Measurements from ENCODE around the gene KPNB1. TPM values are rescaled to one million over a fixed set of nuclear protein-coding genes. Genes with fewer than 3 reads are reported as not detected.

Gene KPNB1
- total and polyA plus RNA-seq, 2 experiments from 2014 or later = 274 to 599 TPM

DNA sequence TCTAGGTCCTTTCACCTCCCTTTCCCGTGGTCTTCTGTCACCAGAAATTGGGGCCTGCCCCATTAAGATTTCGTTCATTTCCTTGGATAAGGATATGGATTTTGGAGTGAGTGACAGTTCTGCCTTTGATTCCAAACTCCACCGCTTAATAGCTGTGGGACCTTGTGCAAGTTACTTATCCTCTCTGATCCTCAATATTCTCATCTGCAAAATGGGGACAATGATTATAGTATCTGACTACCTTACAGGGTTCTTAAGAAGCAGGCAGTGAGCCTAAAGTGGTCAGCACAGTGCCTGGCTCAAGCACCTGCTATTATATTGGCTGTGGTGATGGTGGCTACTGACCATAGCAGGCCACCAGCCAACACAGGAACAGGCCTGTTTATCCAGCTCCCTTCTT lies 59.9 kb downstream of the KPNB1 start:
- Mint-ChIP-seq H3K9me3 (no peaks in the 10 kb centered on the region), H3K27me3 (ENCODE audit: insufficient read depth, low read depth, poor library complexity) (peaks cover 30% of the 10 kb centered on the region), H3K36me3 (ENCODE audit: low read depth) (peaks cover 3% of the 10 kb centered on the region; the same call in 1 of the 3 replicates), H3K4me3 (peak overlapping the region; percentile 51), H3K4me1 (peaks cover 17% of the 10 kb centered on the region), H3K27ac (no peak overlapping the region)
- no peaks in the 10 kb centered on the region for H3K9me2 ChIP-seq (ENCODE audit: insufficient read depth)
- peaks cover 28% of the 10 kb centered on the region for H3K27me3 ChIP-seq (ENCODE audit: insufficient read depth)
- DNase-seq (ENCODE audit: low spot score) = no peak
- no peak overlapping the region for H3K27ac ChIP-seq (ENCODE audit: low read depth)
- TF ChIP-seq, protein P1, sequence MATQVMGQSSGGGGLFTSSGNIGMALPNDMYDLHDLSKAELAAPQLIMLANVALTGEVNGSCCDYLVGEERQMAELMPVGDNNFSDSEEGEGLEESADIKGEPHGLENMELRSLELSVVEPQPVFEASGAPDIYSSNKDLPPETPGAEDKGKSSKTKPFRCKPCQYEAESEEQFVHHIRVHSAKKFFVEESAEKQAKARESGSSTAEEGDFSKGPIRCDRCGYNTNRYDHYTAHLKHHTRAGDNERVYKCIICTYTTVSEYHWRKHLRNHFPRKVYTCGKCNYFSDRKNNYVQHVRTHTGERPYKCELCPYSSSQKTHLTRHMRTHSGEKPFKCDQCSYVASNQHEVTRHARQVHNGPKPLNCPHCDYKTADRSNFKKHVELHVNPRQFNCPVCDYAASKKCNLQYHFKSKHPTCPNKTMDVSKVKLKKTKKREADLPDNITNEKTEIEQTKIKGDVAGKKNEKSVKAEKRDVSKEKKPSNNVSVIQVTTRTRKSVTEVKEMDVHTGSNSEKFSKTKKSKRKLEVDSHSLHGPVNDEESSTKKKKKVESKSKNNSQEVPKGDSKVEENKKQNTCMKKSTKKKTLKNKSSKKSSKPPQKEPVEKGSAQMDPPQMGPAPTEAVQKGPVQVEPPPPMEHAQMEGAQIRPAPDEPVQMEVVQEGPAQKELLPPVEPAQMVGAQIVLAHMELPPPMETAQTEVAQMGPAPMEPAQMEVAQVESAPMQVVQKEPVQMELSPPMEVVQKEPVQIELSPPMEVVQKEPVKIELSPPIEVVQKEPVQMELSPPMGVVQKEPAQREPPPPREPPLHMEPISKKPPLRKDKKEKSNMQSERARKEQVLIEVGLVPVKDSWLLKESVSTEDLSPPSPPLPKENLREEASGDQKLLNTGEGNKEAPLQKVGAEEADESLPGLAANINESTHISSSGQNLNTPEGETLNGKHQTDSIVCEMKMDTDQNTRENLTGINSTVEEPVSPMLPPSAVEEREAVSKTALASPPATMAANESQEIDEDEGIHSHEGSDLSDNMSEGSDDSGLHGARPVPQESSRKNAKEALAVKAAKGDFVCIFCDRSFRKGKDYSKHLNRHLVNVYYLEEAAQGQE (IDR thresholded peaks at IDR 0.05; ENCODE audit: unreplicated experiment) = no peak
- TF ChIP-seq CREB1 (CRISPR knock-in tag; IDR thresholded peaks at IDR 0.05; ENCODE audit: low read depth) (no peak), ETS1 (IDR thresholded peaks at IDR 0.05) (no peak), POLR2AphosphoS5 (IDR thresholded peaks at IDR 0.05; ENCODE audit: low read depth) (no peak), NANOG (IDR thresholded peaks at IDR 0.05; ENCODE audit: borderline replicate concordance) (no peak), EZH2phosphoT487 (IDR thresholded peaks at IDR 0.05; ENCODE audit: unreplicated experiment) (no peak), EZH2 (IDR thresholded peaks at IDR 0.05; ENCODE audit: low read depth, unreplicated experiment) (no peak), JUNB (IDR thresholded peaks at IDR 0.05; ENCODE audit: unreplicated experiment) (no peak), ZNF114 (CRISPR knock-in tag; IDR thresholded peaks at IDR 0.05) (no peak), ZNF331 (CRISPR knock-in tag; IDR thresholded peaks at IDR 0.05; ENCODE audit: low read depth) (no peak), STAT1 (IDR thresholded peaks at IDR 0.05; ENCODE audit: unreplicated experiment) (no peak)
- TF ChIP-seq, protein P2, sequence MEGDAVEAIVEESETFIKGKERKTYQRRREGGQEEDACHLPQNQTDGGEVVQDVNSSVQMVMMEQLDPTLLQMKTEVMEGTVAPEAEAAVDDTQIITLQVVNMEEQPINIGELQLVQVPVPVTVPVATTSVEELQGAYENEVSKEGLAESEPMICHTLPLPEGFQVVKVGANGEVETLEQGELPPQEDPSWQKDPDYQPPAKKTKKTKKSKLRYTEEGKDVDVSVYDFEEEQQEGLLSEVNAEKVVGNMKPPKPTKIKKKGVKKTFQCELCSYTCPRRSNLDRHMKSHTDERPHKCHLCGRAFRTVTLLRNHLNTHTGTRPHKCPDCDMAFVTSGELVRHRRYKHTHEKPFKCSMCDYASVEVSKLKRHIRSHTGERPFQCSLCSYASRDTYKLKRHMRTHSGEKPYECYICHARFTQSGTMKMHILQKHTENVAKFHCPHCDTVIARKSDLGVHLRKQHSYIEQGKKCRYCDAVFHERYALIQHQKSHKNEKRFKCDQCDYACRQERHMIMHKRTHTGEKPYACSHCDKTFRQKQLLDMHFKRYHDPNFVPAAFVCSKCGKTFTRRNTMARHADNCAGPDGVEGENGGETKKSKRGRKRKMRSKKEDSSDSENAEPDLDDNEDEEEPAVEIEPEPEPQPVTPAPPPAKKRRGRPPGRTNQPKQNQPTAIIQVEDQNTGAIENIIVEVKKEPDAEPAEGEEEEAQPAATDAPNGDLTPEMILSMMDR (conservative IDR thresholded peaks at IDR 0.05; ENCODE audit: low read depth in 2 of 2) = no peak
- TF ChIP-seq, protein P3, sequence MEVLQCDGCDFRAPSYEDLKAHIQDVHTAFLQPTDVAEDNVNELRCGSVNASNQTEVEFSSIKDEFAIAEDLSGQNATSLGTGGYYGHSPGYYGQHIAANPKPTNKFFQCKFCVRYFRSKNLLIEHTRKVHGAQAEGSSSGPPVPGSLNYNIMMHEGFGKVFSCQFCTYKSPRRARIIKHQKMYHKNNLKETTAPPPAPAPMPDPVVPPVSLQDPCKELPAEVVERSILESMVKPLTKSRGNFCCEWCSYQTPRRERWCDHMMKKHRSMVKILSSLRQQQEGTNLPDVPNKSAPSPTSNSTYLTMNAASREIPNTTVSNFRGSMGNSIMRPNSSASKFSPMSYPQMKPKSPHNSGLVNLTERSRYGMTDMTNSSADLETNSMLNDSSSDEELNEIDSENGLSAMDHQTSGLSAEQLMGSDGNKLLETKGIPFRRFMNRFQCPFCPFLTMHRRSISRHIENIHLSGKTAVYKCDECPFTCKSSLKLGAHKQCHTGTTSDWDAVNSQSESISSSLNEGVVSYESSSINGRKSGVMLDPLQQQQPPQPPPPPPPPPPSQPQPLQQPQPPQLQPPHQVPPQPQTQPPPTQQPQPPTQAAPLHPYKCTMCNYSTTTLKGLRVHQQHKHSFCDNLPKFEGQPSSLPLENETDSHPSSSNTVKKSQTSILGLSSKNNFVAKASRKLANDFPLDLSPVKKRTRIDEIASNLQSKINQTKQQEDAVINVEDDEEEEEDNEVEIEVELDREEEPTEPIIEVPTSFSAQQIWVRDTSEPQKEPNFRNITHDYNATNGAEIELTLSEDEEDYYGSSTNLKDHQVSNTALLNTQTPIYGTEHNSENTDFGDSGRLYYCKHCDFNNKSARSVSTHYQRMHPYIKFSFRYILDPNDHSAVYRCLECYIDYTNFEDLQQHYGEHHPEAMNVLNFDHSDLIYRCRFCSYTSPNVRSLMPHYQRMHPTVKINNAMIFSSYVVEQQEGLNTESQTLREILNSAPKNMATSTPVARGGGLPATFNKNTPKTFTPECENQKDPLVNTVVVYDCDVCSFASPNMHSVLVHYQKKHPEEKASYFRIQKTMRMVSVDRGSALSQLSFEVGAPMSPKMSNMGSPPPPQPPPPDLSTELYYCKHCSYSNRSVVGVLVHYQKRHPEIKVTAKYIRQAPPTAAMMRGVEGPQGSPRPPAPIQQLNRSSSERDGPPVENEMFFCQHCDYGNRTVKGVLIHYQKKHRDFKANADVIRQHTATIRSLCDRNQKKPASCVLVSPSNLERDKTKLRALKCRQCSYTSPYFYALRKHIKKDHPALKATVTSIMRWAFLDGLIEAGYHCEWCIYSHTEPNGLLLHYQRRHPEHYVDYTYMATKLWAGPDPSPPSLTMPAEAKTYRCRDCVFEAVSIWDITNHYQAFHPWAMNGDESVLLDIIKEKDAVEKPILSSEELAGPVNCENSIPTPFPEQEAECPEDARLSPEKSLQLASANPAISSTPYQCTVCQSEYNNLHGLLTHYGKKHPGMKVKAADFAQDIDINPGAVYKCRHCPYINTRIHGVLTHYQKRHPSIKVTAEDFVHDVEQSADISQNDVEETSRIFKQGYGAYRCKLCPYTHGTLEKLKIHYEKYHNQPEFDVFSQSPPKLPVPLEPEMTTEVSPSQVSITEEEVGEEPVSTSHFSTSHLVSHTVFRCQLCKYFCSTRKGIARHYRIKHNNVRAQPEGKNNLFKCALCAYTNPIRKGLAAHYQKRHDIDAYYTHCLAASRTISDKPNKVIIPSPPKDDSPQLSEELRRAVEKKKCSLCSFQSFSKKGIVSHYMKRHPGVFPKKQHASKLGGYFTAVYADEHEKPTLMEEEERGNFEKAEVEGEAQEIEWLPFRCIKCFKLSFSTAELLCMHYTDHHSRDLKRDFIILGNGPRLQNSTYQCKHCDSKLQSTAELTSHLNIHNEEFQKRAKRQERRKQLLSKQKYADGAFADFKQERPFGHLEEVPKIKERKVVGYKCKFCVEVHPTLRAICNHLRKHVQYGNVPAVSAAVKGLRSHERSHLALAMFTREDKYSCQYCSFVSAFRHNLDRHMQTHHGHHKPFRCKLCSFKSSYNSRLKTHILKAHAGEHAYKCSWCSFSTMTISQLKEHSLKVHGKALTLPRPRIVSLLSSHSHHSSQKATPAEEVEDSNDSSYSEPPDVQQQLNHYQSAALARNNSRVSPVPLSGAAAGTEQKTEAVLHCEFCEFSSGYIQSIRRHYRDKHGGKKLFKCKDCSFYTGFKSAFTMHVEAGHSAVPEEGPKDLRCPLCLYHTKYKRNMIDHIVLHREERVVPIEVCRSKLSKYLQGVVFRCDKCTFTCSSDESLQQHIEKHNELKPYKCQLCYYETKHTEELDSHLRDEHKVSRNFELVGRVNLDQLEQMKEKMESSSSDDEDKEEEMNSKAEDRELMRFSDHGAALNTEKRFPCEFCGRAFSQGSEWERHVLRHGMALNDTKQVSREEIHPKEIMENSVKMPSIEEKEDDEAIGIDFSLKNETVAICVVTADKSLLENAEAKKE (CRISPR knock-in tag; IDR thresholded peaks at IDR 0.05) = no peak
- H3K79me2 ChIP-seq (replicated peaks; ENCODE audit: insufficient read depth) = no peaks in the 10 kb centered on the region
- peaks cover 7% of the 10 kb centered on the region; the same call in 1 of the 2 replicates for H3F3A ChIP-seq (replicated peaks; ENCODE audit: low read depth)
- peak overlapping the region; percentile 56 for H3K4me3 ChIP-seq
- no peak for ATAC-seq
- peaks cover 5% of the 10 kb centered on the region; the same call in 1 of the 2 replicates for H4K20me1 ChIP-seq (replicated peaks; ENCODE audit: insufficient read depth)
- peak overlapping the region; percentile 82 for H3K4me2 ChIP-seq
- 0 out of 2 replicates have a peak overlapping the region, but pooled peaks have one; percentile 63 for H2AFZ ChIP-seq
- H3K36me3 ChIP-seq (ENCODE audit: insufficient read depth) = no peaks in the 10 kb centered on the region
- peaks cover 12% of the 10 kb centered on the region; the same call in 1 of the 2 replicates for H3K4me1 ChIP-seq (ENCODE audit: insufficient read depth)
